ENCODE data around the gene SLAMF9.

Gene SLAMF9

DNA sequence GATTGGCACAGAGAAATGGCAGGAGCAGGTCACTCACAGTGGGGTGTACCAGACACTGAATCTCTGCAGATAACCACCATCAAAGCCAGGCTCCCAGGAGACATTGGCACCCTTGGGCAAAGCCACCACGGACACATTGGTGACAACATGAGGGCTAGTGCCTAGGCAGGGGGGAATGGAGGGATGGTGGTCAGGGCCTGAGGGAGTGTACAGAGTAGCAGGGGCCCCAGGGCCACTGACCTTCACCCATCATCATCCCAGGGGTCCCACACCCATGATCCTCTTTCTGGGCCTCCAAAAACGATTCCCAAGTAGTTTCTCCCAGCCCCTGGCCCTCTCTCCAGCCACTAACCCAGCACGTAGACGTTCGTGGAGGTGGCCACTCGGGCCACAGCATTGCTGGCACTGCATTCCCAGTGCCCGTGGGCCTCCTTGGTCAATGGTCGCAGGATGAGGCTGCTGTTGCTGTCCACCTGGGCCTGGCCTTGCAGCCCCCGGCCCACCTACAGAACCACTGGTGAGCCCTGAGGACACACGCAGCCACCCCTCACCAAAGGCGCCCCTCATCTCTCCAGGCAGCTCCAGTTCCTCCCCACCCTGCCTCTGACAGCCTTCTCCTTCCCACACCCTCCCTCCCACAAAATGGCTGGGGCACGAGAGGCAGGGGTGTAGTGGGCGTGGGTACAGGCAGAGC, 22.8 kb downstream of the SLAMF9 start:
- no peak overlapping the region for H3K9ac ChIP-seq (ENCODE audit: low read length)
- H2AFZ ChIP-seq (ENCODE audit: low read depth, low read length) = no peak overlapping the region
- no peak overlapping the region for H4K8ac ChIP-seq (ENCODE audit: low read length)
- H3K4me3 ChIP-seq (ENCODE audit: insufficient read depth in 1 of 2, low read depth in 1 of 2, low read length in 2 of 2) = no peak overlapping the region
- peaks cover 5% of the 10 kb centered on the region for H3K4me1 ChIP-seq (ENCODE audit: control insufficient read depth, insufficient read depth, low read depth, low read length)
- H3K27me3 ChIP-seq (ENCODE audit: control insufficient read depth in 1 of 2, insufficient read depth in 1 of 2, low read length in 2 of 2) = peaks cover 21 to 25% of the 10 kb centered on the region in 2 experiments
- H2BK5ac ChIP-seq (ENCODE audit: low read depth, low read length, poor library complexity, severe bottlenecking) = no peak overlapping the region
- H3K4me2 ChIP-seq (ENCODE audit: low read length, poor library complexity, severe bottlenecking) = no peak overlapping the region
- no peak overlapping the region for H3K18ac ChIP-seq (ENCODE audit: low read depth in 1 of 2, low read length in 2 of 2)
- H2BK15ac ChIP-seq (ENCODE audit: low read depth, poor library complexity, severe bottlenecking) = no peak overlapping the region
- 81% methylated on average over 13 of the region's 13 CpGs for WGBS
- no peaks in the 10 kb centered on the region for H3K36me3 ChIP-seq (ENCODE audit: control insufficient read depth in 1 of 2, insufficient read depth in 2 of 2, low read depth in 1 of 2, low read length in 2 of 2)
- DNase-seq = no peak
- H2AK5ac ChIP-seq (ENCODE audit: low read length, severe bottlenecking) = no peak overlapping the region
- H3K27ac ChIP-seq (ENCODE audit: low read length, poor library complexity, severe bottlenecking) = no peak overlapping the region
- H3K14ac ChIP-seq (ENCODE audit: low read length in 2 of 2) = no peak overlapping the region
- H3K9me3 ChIP-seq (ENCODE audit: control insufficient read depth, low read length) = no peaks in the 10 kb centered on the region
- no peak overlapping the region for H3K4ac ChIP-seq (ENCODE audit: low read depth in 1 of 2, low read length in 2 of 2)
- H4K91ac ChIP-seq (ENCODE audit: low read length) = no peak overlapping the region
- no peak overlapping the region for H2BK120ac ChIP-seq (ENCODE audit: low read depth, low read length)
- no peak overlapping the region for H3K23ac ChIP-seq (ENCODE audit: low read length in 2 of 2)
- no peaks in the 10 kb centered on the region for H3K79me1 ChIP-seq (replicated peaks; ENCODE audit: low read length, poor library complexity, severe bottlenecking)
- H2BK12ac ChIP-seq (ENCODE audit: low read length in 2 of 2) = no peak overlapping the region

DNA sequence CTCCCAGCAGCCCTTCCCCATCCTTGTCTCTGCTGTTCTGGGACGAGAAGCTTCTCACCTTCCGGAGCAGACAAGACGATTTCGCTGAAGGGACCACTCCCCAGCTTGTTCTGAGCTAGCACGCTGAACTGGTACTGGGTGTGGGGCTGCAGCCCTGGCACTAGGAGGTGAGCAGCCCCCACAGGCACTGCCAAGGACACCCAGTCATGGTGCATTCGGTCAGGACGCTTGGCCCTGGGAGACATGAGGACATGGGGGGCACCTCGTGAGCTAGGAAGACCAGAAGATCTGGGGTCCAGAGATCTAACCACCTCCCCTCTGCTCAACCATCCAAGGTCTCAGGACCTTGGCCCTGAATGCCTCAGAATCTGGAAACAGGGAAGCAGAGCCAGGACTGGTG, 23.4 kb downstream of the SLAMF9 start:
- Histone ChIP-seq H3K4me3 (ENCODE audit: insufficient read depth in 1 of 2, low read depth in 1 of 2, low read length in 2 of 2) (no peak overlapping the region), H3K4me1 (ENCODE audit: control insufficient read depth, insufficient read depth, low read depth, low read length) (peaks cover 8% of the 10 kb centered on the region), H2BK120ac (ENCODE audit: low read depth, low read length) (no peak overlapping the region), H3K27ac (ENCODE audit: low read length, poor library complexity, severe bottlenecking) (no peak overlapping the region), H3K4ac (ENCODE audit: low read depth in 1 of 2, low read length in 2 of 2) (no peak overlapping the region), H2AFZ (ENCODE audit: low read depth, low read length) (no peak overlapping the region), H3K36me3 (ENCODE audit: control insufficient read depth in 1 of 2, insufficient read depth in 2 of 2, low read depth in 1 of 2, low read length in 2 of 2) (no peaks in the 10 kb centered on the region), H3K9ac (ENCODE audit: low read length) (no peak overlapping the region), H3K18ac (ENCODE audit: low read depth in 1 of 2, low read length in 2 of 2) (no peak overlapping the region), H2BK12ac (ENCODE audit: low read length in 2 of 2) (no peak overlapping the region), H4K8ac (ENCODE audit: low read length) (no peak overlapping the region), H2BK15ac (ENCODE audit: low read depth, poor library complexity, severe bottlenecking) (no peak overlapping the region), H4K91ac (ENCODE audit: low read length) (peak overlapping the region; percentile 77), H3K4me2 (ENCODE audit: low read length, poor library complexity, severe bottlenecking) (no peak overlapping the region), H3K23ac (ENCODE audit: low read length in 2 of 2) (no peak overlapping the region), H3K9me3 (ENCODE audit: control insufficient read depth, low read length) (no peaks in the 10 kb centered on the region), H2BK5ac (ENCODE audit: low read depth, low read length, poor library complexity, severe bottlenecking) (no peak overlapping the region), H2AK5ac (ENCODE audit: low read length, severe bottlenecking) (no peak overlapping the region), H3K14ac (ENCODE audit: low read length in 2 of 2) (no peak overlapping the region), H3K27me3 (ENCODE audit: control insufficient read depth in 1 of 2, insufficient read depth in 1 of 2, low read length in 2 of 2) (peaks cover 15 to 25% of the 10 kb centered on the region in 2 experiments), H3K79me1 (replicated peaks; ENCODE audit: low read length, poor library complexity, severe bottlenecking) (peaks cover 4% of the 10 kb centered on the region)
- DNase-seq = no peak
- WGBS = 91% methylated on average over 8 of the region's 8 CpGs

DNA sequence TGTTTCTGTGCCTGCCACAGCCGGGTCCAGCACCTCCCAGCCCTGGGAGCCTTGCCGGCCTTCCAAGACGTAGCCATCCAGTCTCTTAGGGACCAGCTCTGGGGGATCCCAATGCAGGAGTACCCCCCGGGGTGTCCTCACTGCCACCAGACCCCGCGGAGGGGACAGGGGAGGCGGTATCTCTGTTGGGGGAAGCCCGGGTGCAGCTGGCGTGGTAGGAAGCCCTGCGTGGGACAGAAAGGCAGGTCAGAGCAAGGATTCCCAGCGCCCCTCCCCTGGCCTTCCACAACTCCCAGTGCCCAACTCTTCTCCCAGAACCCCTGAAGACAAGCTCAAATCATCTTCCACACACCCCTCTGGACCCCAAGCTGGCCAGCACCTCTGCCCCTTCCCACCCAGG, 23.8 kb downstream of the SLAMF9 start:
- Histone ChIP-seq H3K27me3 (ENCODE audit: control insufficient read depth in 1 of 2, insufficient read depth in 1 of 2, low read length in 2 of 2) (peaks cover 11 to 23% of the 10 kb centered on the region in 2 experiments), H3K14ac (ENCODE audit: low read length in 2 of 2) (no peak overlapping the region), H3K4me2 (ENCODE audit: low read length, poor library complexity, severe bottlenecking) (no peak overlapping the region), H3K79me1 (replicated peaks; ENCODE audit: low read length, poor library complexity, severe bottlenecking) (peaks cover 4% of the 10 kb centered on the region), H2AFZ (ENCODE audit: low read depth, low read length) (no peak overlapping the region), H3K4me1 (ENCODE audit: control insufficient read depth, insufficient read depth, low read depth, low read length) (peaks cover 8% of the 10 kb centered on the region), H2AK5ac (ENCODE audit: low read length, severe bottlenecking) (no peak overlapping the region), H3K9ac (ENCODE audit: low read length) (no peak overlapping the region), H3K9me3 (ENCODE audit: control insufficient read depth, low read length) (no peaks in the 10 kb centered on the region), H3K4me3 (ENCODE audit: insufficient read depth in 1 of 2, low read depth in 1 of 2, low read length in 2 of 2) (no peak overlapping the region), H2BK5ac (ENCODE audit: low read depth, low read length, poor library complexity, severe bottlenecking) (no peak overlapping the region), H4K8ac (ENCODE audit: low read length) (no peak overlapping the region), H3K36me3 (ENCODE audit: control insufficient read depth in 1 of 2, insufficient read depth in 2 of 2, low read depth in 1 of 2, low read length in 2 of 2) (no peaks in the 10 kb centered on the region), H2BK15ac (ENCODE audit: low read depth, poor library complexity, severe bottlenecking) (no peak overlapping the region), H3K27ac (ENCODE audit: low read length, poor library complexity, severe bottlenecking) (no peak overlapping the region), H2BK12ac (ENCODE audit: low read length in 2 of 2) (no peak overlapping the region), H4K91ac (ENCODE audit: low read length) (no peak overlapping the region), H3K18ac (ENCODE audit: low read depth in 1 of 2, low read length in 2 of 2) (no peak overlapping the region), H3K4ac (ENCODE audit: low read depth in 1 of 2, low read length in 2 of 2) (no peak overlapping the region), H2BK120ac (ENCODE audit: low read depth, low read length) (no peak overlapping the region), H3K23ac (ENCODE audit: low read length in 2 of 2) (no peak overlapping the region)
- no peak for DNase-seq
- 85% methylated on average over 11 of the region's 11 CpGs for WGBS

DNA sequence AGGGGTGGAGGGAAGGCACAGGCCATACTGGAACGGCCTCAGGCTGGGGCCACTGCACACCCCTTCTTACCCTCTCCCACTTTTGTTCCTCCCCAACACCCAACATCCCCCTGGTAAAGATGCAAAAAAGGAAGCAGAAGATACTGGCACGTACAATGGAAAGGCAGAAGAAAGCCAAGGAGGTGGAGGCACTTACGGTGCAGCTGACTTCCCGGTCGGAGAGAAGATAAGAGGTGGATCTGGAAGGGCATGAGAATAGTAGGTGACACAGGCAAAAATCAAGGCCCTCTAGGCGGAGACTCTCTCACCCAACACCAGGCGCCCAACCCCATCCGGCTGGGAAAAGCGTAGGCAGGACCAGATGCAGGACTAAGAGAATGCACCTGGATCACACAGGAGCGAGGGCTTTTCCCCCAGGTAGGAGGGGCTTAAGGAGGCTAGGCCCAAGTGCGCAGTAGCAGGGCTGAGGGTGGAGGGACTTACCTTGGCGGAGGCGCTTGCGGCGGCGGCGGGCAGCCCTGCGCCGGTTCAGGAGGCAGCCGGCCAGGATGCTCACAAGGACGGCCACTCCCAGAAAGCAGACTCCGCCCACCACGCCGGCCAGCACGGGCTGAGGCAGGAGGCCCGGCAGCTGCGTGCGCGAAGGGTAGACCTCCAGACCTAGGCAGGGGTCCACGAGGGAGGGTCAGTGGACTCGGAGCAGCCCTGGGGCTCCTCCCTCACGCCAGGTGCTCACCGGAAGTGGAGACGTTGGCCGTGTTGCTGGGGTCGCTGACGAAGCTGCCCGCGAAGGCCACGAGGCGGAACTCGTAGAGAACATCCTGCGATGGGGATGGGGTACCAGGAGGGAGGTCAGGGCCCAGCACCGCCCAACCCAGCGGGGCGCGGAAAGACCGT, 24.6 kb downstream of the SLAMF9 start:
- Histone ChIP-seq H4K8ac (ENCODE audit: low read length) (no peak overlapping the region), H2BK5ac (ENCODE audit: low read depth, low read length, poor library complexity, severe bottlenecking) (no peak overlapping the region), H2BK15ac (ENCODE audit: low read depth, poor library complexity, severe bottlenecking) (no peak overlapping the region), H2AK5ac (ENCODE audit: low read length, severe bottlenecking) (no peak overlapping the region), H3K4me2 (ENCODE audit: low read length, poor library complexity, severe bottlenecking) (no peak overlapping the region), H3K36me3 (ENCODE audit: control insufficient read depth in 1 of 2, insufficient read depth in 2 of 2, low read depth in 1 of 2, low read length in 2 of 2) (no peaks in the 10 kb centered on the region), H3K79me1 (replicated peaks; ENCODE audit: low read length, poor library complexity, severe bottlenecking) (peaks cover 4% of the 10 kb centered on the region), H3K18ac (ENCODE audit: low read depth in 1 of 2, low read length in 2 of 2) (no peak overlapping the region), H4K91ac (ENCODE audit: low read length) (peak overlapping the region; percentile 5), H3K9me3 (ENCODE audit: control insufficient read depth, low read length) (no peaks in the 10 kb centered on the region), H3K27ac (ENCODE audit: low read length, poor library complexity, severe bottlenecking) (no peak overlapping the region), H2BK120ac (ENCODE audit: low read depth, low read length) (no peak overlapping the region), H3K9ac (ENCODE audit: low read length) (no peak overlapping the region), H3K27me3 (ENCODE audit: control insufficient read depth in 1 of 2, insufficient read depth in 1 of 2, low read length in 2 of 2) (peaks cover 4 to 15% of the 10 kb centered on the region in 2 experiments), H3K4me1 (ENCODE audit: control insufficient read depth, insufficient read depth, low read depth, low read length) (peaks cover 8% of the 10 kb centered on the region), H3K23ac (ENCODE audit: low read length in 2 of 2) (no peak overlapping the region), H3K14ac (ENCODE audit: low read length in 2 of 2) (no peak overlapping the region), H3K4me3 (ENCODE audit: insufficient read depth in 1 of 2, low read depth in 1 of 2, low read length in 2 of 2) (no peak overlapping the region), H2BK12ac (ENCODE audit: low read length in 2 of 2) (no peak overlapping the region), H2AFZ (ENCODE audit: low read depth, low read length) (no peak overlapping the region), H3K4ac (ENCODE audit: low read depth in 1 of 2, low read length in 2 of 2) (no peak overlapping the region)
- WGBS = 67% methylated on average over 45 of the region's 48 CpGs
- no peak for DNase-seq
